Measurements from ENCODE around the gene PKN3.

Gene PKN3

GRCh38 chr9:128716581-128717254 is 14.4 kb downstream of the PKN3 start:
- DNase-seq (ENCODE audit: low read depth in 3 of 3) = no peak

- DNase-seq (ENCODE audit: low read depth in 3 of 3) = no peak
Measured at GRCh38 chr9:128718047-128718446, 15.7 kb downstream of the PKN3 start.

GRCh38 chr9:128718475-128718874 is 16.2 kb downstream of the PKN3 start:
- DNase-seq (ENCODE audit: low read depth in 3 of 3) = no peak

- no peak for DNase-seq (ENCODE audit: low read depth in 3 of 3)
Measured at GRCh38 chr9:128719919-128720605, 17.8 kb downstream of the PKN3 start.

GRCh38 chr9:128720841-128721486 is 18.7 kb downstream of the PKN3 start:
- no peak for DNase-seq (ENCODE audit: low read depth in 3 of 3)

GRCh38 chr9:128721487-128722010 is 19.2 kb downstream of the PKN3 start:
- no peak for DNase-seq (ENCODE audit: low read depth in 3 of 3)

- DNase-seq (ENCODE audit: low read depth in 3 of 3) = no peak
Measured at GRCh38 chr9:128722380-128723351, 20.4 kb downstream of the PKN3 start.

GRCh38 chr9:128723352-128723865 is 21.1 kb downstream of the PKN3 start:
- DNase-seq (ENCODE audit: low read depth in 3 of 3) = no peak

GRCh38 chr9:128723866-128724743 is 21.8 kb downstream of the PKN3 start, which contains the start of gene ZDHHC12:
TSS of gene ZDHHC12 (minus strand) at chr9:128724127. CDS start at chr9:128724093, 34 bp downstream.
- DNase-seq (ENCODE audit: low read depth in 3 of 3) = peak; percentile 94 to 98 (median 97)

- DNase-seq (ENCODE audit: low read depth in 3 of 3) = no peak
Measured at GRCh38 chr9:128724744-128725211, 22.5 kb downstream of the PKN3 start.

GRCh38 chr9:128727640-128728248 is 25.4 kb downstream of the PKN3 start:
- no peak for DNase-seq (ENCODE audit: low read depth in 3 of 3)

- no peak for DNase-seq (ENCODE audit: low read depth in 3 of 3)
Measured at GRCh38 chr9:128728298-128728697, 26.0 kb downstream of the PKN3 start.

- no peak for DNase-seq (ENCODE audit: low read depth in 3 of 3)
Measured at GRCh38 chr9:128729302-128729701, 27.0 kb downstream of the PKN3 start.

- DNase-seq (ENCODE audit: low read depth in 3 of 3) = no peak
Measured at GRCh38 chr9:128729766-128730517, 27.6 kb downstream of the PKN3 start.

- DNase-seq (ENCODE audit: low read depth in 3 of 3) = no peak
Measured at GRCh38 chr9:128731093-128731492, 28.8 kb downstream of the PKN3 start.

GRCh38 chr9:128731691-128732090 is 29.4 kb downstream of the PKN3 start:
- no peak for DNase-seq (ENCODE audit: low read depth in 3 of 3)

GRCh38 chr9:128732576-128732975 is 30.3 kb downstream of the PKN3 start:
- no peak for DNase-seq (ENCODE audit: low read depth in 3 of 3)

GRCh38 chr9:128733256-128733655 is 31.0 kb downstream of the PKN3 start:
- DNase-seq (ENCODE audit: low read depth in 3 of 3) = peak in 1 of 3 experiments; percentile 4

- no peak for DNase-seq (ENCODE audit: low read depth in 3 of 3)
Measured at GRCh38 chr9:128735373-128735772, 33.1 kb downstream of the PKN3 start.
